Measurements from ENCODE around the gene SERPINB5. TPM values are rescaled to one million over a fixed set of nuclear protein-coding genes. Genes with fewer than 3 reads are reported as not detected.

SERPINB5 gene
- total RNA-seq, 1 experiment from 2014 or later = 26.2 TPM

GRCh38 chr18:63551769-63552168 is 75.0 kb downstream of the SERPINB5 start:
- no peak overlapping the region for H3K4me2 ChIP-seq
- intact Hi-C loops (cut with micrococcal nuclease; ENCODE audit: unreplicated experiment) = no loop called here
- H4K20me1 ChIP-seq (ENCODE audit: insufficient read depth) = no peaks in the 10 kb centered on the region
- H3K9me3 ChIP-seq (ENCODE audit: insufficient read depth, low read depth) = 0 out of 2 replicates have a peak, but pooled peaks cover 3% of the 10 kb centered on the region
- BruUV-seq (replicated peaks) = no TSS peak
- H3K27ac ChIP-seq = no peak overlapping the region
- H3K9me2 ChIP-seq (ENCODE audit: insufficient read depth) = no peaks in the 10 kb centered on the region
- H3K36me3 ChIP-seq (ENCODE audit: low read depth) = no peaks in the 10 kb centered on the region
- no peaks in the 10 kb centered on the region for H3K27me3 ChIP-seq (ENCODE audit: insufficient read depth, low read depth)
- no peaks in the 10 kb centered on the region for H3K79me2 ChIP-seq (ENCODE audit: low read depth)
- POLR2A ChIA-PET (ENCODE audit: unreplicated experiment) = interaction anchor here (0.6 kb wide), 1 partner anchor 417 kb away, joined by 11 read pairs; no protein-coding TSS in a partner anchor
- CTCF ChIA-PET = no interaction called here
- H2AFZ ChIP-seq = no peak overlapping the region
- peaks cover 20% of the 10 kb centered on the region for H3K4me1 ChIP-seq (replicated peaks; ENCODE audit: insufficient read depth)
- no peak for DNase-seq
- peaks cover 14% of the 10 kb centered on the region for H3F3A ChIP-seq (ENCODE audit: insufficient read depth, low read depth)
- TF ChIP-seq, protein P1, sequence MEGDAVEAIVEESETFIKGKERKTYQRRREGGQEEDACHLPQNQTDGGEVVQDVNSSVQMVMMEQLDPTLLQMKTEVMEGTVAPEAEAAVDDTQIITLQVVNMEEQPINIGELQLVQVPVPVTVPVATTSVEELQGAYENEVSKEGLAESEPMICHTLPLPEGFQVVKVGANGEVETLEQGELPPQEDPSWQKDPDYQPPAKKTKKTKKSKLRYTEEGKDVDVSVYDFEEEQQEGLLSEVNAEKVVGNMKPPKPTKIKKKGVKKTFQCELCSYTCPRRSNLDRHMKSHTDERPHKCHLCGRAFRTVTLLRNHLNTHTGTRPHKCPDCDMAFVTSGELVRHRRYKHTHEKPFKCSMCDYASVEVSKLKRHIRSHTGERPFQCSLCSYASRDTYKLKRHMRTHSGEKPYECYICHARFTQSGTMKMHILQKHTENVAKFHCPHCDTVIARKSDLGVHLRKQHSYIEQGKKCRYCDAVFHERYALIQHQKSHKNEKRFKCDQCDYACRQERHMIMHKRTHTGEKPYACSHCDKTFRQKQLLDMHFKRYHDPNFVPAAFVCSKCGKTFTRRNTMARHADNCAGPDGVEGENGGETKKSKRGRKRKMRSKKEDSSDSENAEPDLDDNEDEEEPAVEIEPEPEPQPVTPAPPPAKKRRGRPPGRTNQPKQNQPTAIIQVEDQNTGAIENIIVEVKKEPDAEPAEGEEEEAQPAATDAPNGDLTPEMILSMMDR (conservative IDR thresholded peaks at IDR 0.05) = no peak
- no peak for TF ChIP-seq EZH2 (IDR thresholded peaks at IDR 0.05; ENCODE audit: low read depth)
- no peak overlapping the region for H3K4me3 ChIP-seq

- H3K79me2 ChIP-seq (ENCODE audit: low read depth) = no peaks in the 10 kb centered on the region
- peak overlapping the region; percentile 57 for H3K27ac ChIP-seq
- H4K20me1 ChIP-seq (ENCODE audit: insufficient read depth) = no peaks in the 10 kb centered on the region
- no peak for DNase-seq
- H3K9me2 ChIP-seq (ENCODE audit: insufficient read depth) = no peaks in the 10 kb centered on the region
- H3K4me2 ChIP-seq = peak overlapping the region; percentile 48; the same call in 1 of the 2 replicates
- no TSS peak for BruUV-seq (replicated peaks)
- TF ChIP-seq, protein P1 (conservative IDR thresholded peaks at IDR 0.05) = no peak
- no peak for TF ChIP-seq EZH2 (IDR thresholded peaks at IDR 0.05; ENCODE audit: low read depth)
- POLR2A ChIA-PET (ENCODE audit: unreplicated experiment) = interaction anchor here (0.6 kb wide), 1 partner anchor 330 kb away, joined by 3 read pairs; no protein-coding TSS in a partner anchor
- intact Hi-C loops (cut with micrococcal nuclease; ENCODE audit: unreplicated experiment) = no loop called here
- H3F3A ChIP-seq (ENCODE audit: insufficient read depth, low read depth) = peaks cover 14% of the 10 kb centered on the region
- peaks cover 20% of the 10 kb centered on the region for H3K4me1 ChIP-seq (replicated peaks; ENCODE audit: insufficient read depth)
- no peak overlapping the region for H2AFZ ChIP-seq
- H3K9me3 ChIP-seq (ENCODE audit: insufficient read depth, low read depth) = 0 out of 2 replicates have a peak, but pooled peaks cover 3% of the 10 kb centered on the region
- no peaks in the 10 kb centered on the region for H3K27me3 ChIP-seq (ENCODE audit: insufficient read depth, low read depth)
- CTCF ChIA-PET = interaction anchor here (0.5 to 1.5 kb wide), 3 partner anchors 34 to 296 kb away, joined by 3 read pairs; no protein-coding TSS in a partner anchor
- H3K36me3 ChIP-seq (ENCODE audit: low read depth) = no peaks in the 10 kb centered on the region
- H3K4me3 ChIP-seq = no peak overlapping the region
Observed at GRCh38 chr18:63552581-63552980, 75.8 kb downstream of the SERPINB5 start.

DNA sequence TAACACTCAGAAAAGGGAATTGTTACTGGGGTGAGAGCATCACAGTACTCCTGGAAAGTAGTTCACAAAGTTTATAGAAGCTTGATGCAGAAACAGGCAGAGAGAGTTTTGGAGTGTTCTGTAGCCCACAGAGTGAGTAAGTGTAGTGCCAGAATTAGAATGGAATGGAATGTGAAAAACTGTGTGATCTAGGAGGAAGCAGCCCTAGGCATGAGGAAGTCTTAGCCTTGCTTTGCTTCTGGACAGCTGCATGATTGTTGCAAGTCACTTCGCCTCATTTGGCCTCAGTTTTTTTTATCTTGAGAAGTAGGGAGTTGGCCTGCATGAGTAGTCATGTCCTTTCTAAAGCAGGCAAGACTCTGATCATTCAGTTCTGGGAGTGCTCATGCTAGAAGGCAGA is 76.3 kb downstream of the SERPINB5 start:
- intact Hi-C loops (cut with micrococcal nuclease; ENCODE audit: unreplicated experiment) = no loop called here
- Histone ChIP-seq H3K9me2 (ENCODE audit: insufficient read depth) (no peaks in the 10 kb centered on the region), H3K27ac (peak overlapping the region; percentile 57), H3F3A (ENCODE audit: insufficient read depth, low read depth) (peaks cover 14% of the 10 kb centered on the region), H3K4me3 (no peak overlapping the region), H4K20me1 (ENCODE audit: insufficient read depth) (no peaks in the 10 kb centered on the region), H3K4me1 (replicated peaks; ENCODE audit: insufficient read depth) (peaks cover 20% of the 10 kb centered on the region), H2AFZ (no peak overlapping the region), H3K9me3 (ENCODE audit: insufficient read depth, low read depth) (0 out of 2 replicates have a peak, but pooled peaks cover 3% of the 10 kb centered on the region), H3K4me2 (peak overlapping the region; percentile 48), H3K79me2 (ENCODE audit: low read depth) (no peaks in the 10 kb centered on the region), H3K36me3 (ENCODE audit: low read depth) (no peaks in the 10 kb centered on the region), H3K27me3 (ENCODE audit: insufficient read depth, low read depth) (no peaks in the 10 kb centered on the region)
- ChIA-PET CTCF (interaction anchor here (0.6 to 1.5 kb wide), 3 partner anchors 35 to 296 kb away, joined by 3 read pairs; no protein-coding TSS in a partner anchor), POLR2A (ENCODE audit: unreplicated experiment) (interaction anchor here (0.6 kb wide), 1 partner anchor 330 kb away, joined by 3 read pairs; no protein-coding TSS in a partner anchor)
- BruUV-seq (replicated peaks) = no TSS peak
- TF ChIP-seq, protein P1 (conservative IDR thresholded peaks at IDR 0.05) = no peak
- TF ChIP-seq EZH2 (IDR thresholded peaks at IDR 0.05; ENCODE audit: low read depth) = no peak
- peak; percentile 50 to 92 for DNase-seq

Other genes with a start within 250 kb of the SERPINB5 start
- 2.0 TPM in 2 replicates for gene BCL2, start 157.2 kb upstream of the SERPINB5 start, total RNA-seq (2021)
- 33.8 and 41.7 TPM in 2 replicates for gene KDSR, start 109.8 kb upstream of the SERPINB5 start, total RNA-seq (2021)
- gene VPS4B, start 54.5 kb upstream of the SERPINB5 start, total RNA-seq (2021) = 52.4 and 59.7 TPM in 2 replicates
- not detected in 2 replicates for gene SERPINB12, start 65.4 kb downstream of the SERPINB5 start, total RNA-seq (2021)
- gene SERPINB13, start 110.4 kb downstream of the SERPINB5 start, total RNA-seq (2021) = not detected in 2 replicates
- not detected in 2 replicates for gene SERPINB4, start 167.3 kb downstream of the SERPINB5 start, total RNA-seq (2021)
- not detected in 2 replicates for gene SERPINB3, start 184.9 kb downstream of the SERPINB5 start, total RNA-seq (2021)
- gene SERPINB11, start 226.0 kb downstream of the SERPINB5 start, total RNA-seq (2021) = not detected in 2 replicates